HepG2 (cell line): ENCODE data around the gene TBL3. TPM values are rescaled to one million over a fixed set of nuclear protein-coding genes. Genes with fewer than 3 reads are reported as not detected.

Experiments used
- CC2D1A ChIP-seq: sonication (generic); formaldehyde crosslinking; IDR thresholded peaks from 2 replicates; pipeline ENCODE4 v1.8.1; 2023; ENCODE audit warnings: mild to moderate bottlenecking, missing genetic modification reagents
- EEA1 ChIP-seq: sonication (generic); formaldehyde crosslinking; IDR thresholded peaks from 2 replicates; pipeline ENCODE4 v1.5.1; 2020; ENCODE audit warnings: mild to moderate bottlenecking, missing genetic modification reagents, borderline replicate concordance
- ETV5 ChIP-seq: IDR thresholded peaks from 2 replicates; pipeline ENCODE4 v1.6.1; 2018; ENCODE audit warnings: missing biosample characterization, missing genetic modification reagents, inconsistent platforms, borderline replicate concordance
- GATAD1 ChIP-seq: IDR thresholded peaks from 2 replicates; pipeline ENCODE4 v1.6.1; 2016; ENCODE audit warnings: missing genetic modification reagents, missing compliant biosample characterization
- HDAC6 ChIP-seq: fragments of 200-600 bp; sonication (generic); IDR thresholded peaks from 2 replicates; pipeline ENCODE4 v1.7.0; 2017; ENCODE audit warnings: mild to moderate bottlenecking, antibody characterized with exemption, low read length, low read depth
- HES4 ChIP-seq: sonication (generic); formaldehyde crosslinking; IDR thresholded peaks from 2 replicates; pipeline ENCODE4 v1.9.0; 2021; ENCODE audit warnings: mild to moderate bottlenecking, missing genetic modification reagents, borderline replicate concordance
- ISX ChIP-seq: sonication (generic); formaldehyde crosslinking; conservative IDR thresholded peaks from 2 replicates; pipeline ENCODE4 v1.5.0; 2020; ENCODE audit warnings: missing genetic modification reagents
- KLF12 ChIP-seq: sonication (generic); formaldehyde crosslinking; IDR thresholded peaks from 2 replicates; pipeline ENCODE4 v1.4.0; 2020; ENCODE audit warnings: missing genetic modification reagents, borderline replicate concordance
- MTF1 ChIP-seq: sonication (generic); formaldehyde crosslinking; IDR thresholded peaks from 2 replicates; pipeline ENCODE4 v1.5.0; 2020; ENCODE audit warnings: missing genetic modification reagents
- NR2F6 ChIP-seq, 2 experiments: IDR thresholded peaks; 2 replicates each; pipeline ENCODE4 v1.6.1; 2016; ENCODE audit warnings: antibody characterized with exemption in 1 of 2, mild to moderate bottlenecking in 1 of 2
- POLR2AphosphoS5 ChIP-seq: IDR thresholded peaks from 2 replicates; pipeline ENCODE4 v1.6.1; 2012; ENCODE audit warnings: low read depth, low read length
- TCF7L2 ChIP-seq: IDR thresholded peaks from 2 replicates; pipeline ENCODE4 v1.6.1; 2011; ENCODE audit warnings: mild to moderate bottlenecking, low read depth, low read length, moderate library complexity
- WIZ ChIP-seq: sonication (generic); formaldehyde crosslinking; IDR thresholded peaks from 2 replicates; pipeline ENCODE4 v1.5.1; 2020; ENCODE audit warnings: mild to moderate bottlenecking, missing genetic modification reagents
- ZNF224 ChIP-seq: sonication (generic); formaldehyde crosslinking; IDR thresholded peaks from 2 replicates; pipeline ENCODE4 v1.5.0; 2020; ENCODE audit warnings: mild to moderate bottlenecking, missing genetic modification reagents
- ZNF547 ChIP-seq: sonication (generic); formaldehyde crosslinking; IDR thresholded peaks from 2 replicates; pipeline ENCODE4 v1.5.1; 2020; ENCODE audit warnings: mild to moderate bottlenecking, missing genetic modification reagents
- ZNF75D ChIP-seq: sonication (generic); formaldehyde crosslinking; IDR thresholded peaks from 2 replicates; pipeline ENCODE4 v1.8.1; 2023; ENCODE audit warnings: missing genetic modification reagents, mild to moderate bottlenecking, borderline replicate concordance
- polyA plus RNA-seq, 8 experiments: library from polyadenylated mRNA; depleted of rRNA in 3 of 8; stranded (reverse) in 7 of 8; unstranded in 1 of 8; fragments of >200 nt; fragmentation: Illumina TruSeq in 4 of 8; extraction: Trizol in 4 of 8; gene quantifications; 2 replicates each; pipeline versions ENCODE4 v1.2.1 to v1.2.3, GENCODE V29; 2011 to 2016; ENCODE audit warnings: low read depth in 4 of 8, missing spikeins in 1 of 8, mixed read lengths in 1 of 8; ENCODE audit not compliant: insufficient read depth in 1 of 8
- total RNA-seq, 5 experiments: library from RNA; depleted of rRNA; stranded (reverse); fragments of >200 nt; fragmentation: Illumina TruSeq; extraction: Trizol; gene quantifications; 2 replicates each; pipeline ENCODE4 v1.2.3, GENCODE V29; 2016; ENCODE audit warnings: low read depth in 1 of 5
- TF ChIP-seq, protein P1 (sequence below): sonication (generic); formaldehyde crosslinking; IDR thresholded peaks from 2 replicates; pipeline ENCODE4 v1.4.0; 2020; ENCODE audit warnings: missing genetic modification reagents
- TF ChIP-seq, protein P2 (sequence below): sonication (generic); formaldehyde crosslinking; IDR thresholded peaks from 2 replicates; pipeline ENCODE4 v1.8.1; 2023; ENCODE audit warnings: mild to moderate bottlenecking, moderate library complexity, missing genetic modification reagents
- TF ChIP-seq, protein P3 (sequence below): sonication (generic); formaldehyde crosslinking; IDR thresholded peaks from 2 replicates; pipeline ENCODE4 v1.8.1; 2022; ENCODE audit warnings: mild to moderate bottlenecking, missing genetic modification reagents
- TF ChIP-seq, protein P4 (sequence below): sonication (generic); formaldehyde crosslinking; conservative IDR thresholded peaks from 2 replicates; pipeline ENCODE4 v1.8.0; 2022; ENCODE audit warnings: low read depth, missing genetic modification reagents

The TBL3 gene
- total and polyA plus RNA-seq, 2 of the 13 experiments (the other 11 are each of a cell fraction or from before 2014, with no cell fraction given), result 16.8 to 38.0 TPM

DNA sequence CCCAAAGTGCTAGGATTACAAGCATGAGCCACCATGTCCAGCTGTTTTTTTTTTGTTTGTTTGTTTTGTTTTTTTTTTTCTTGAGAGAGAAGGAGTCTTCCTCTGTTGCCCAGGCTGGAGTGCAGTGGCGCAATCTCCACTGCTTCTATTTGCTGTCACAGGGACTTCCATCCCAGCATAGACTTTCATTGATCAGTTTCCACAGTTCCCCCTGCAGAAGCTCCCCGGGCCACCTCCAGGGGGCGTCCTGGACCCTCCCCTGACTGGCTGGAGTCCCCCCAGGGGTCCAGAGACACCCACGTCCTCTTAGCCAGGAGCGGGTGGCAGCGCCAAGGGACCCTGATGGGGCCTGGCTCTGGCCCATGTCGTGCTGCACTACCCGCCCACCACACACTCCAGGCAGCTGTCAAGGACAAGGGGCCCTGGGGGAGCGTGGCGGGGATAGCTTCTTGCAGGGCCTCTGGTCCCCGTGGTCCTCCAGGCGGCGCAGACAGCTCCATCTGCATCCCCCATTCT is 44.6 kb downstream of the TBL3 start (continued):
- TF ChIP-seq, protein P1, sequence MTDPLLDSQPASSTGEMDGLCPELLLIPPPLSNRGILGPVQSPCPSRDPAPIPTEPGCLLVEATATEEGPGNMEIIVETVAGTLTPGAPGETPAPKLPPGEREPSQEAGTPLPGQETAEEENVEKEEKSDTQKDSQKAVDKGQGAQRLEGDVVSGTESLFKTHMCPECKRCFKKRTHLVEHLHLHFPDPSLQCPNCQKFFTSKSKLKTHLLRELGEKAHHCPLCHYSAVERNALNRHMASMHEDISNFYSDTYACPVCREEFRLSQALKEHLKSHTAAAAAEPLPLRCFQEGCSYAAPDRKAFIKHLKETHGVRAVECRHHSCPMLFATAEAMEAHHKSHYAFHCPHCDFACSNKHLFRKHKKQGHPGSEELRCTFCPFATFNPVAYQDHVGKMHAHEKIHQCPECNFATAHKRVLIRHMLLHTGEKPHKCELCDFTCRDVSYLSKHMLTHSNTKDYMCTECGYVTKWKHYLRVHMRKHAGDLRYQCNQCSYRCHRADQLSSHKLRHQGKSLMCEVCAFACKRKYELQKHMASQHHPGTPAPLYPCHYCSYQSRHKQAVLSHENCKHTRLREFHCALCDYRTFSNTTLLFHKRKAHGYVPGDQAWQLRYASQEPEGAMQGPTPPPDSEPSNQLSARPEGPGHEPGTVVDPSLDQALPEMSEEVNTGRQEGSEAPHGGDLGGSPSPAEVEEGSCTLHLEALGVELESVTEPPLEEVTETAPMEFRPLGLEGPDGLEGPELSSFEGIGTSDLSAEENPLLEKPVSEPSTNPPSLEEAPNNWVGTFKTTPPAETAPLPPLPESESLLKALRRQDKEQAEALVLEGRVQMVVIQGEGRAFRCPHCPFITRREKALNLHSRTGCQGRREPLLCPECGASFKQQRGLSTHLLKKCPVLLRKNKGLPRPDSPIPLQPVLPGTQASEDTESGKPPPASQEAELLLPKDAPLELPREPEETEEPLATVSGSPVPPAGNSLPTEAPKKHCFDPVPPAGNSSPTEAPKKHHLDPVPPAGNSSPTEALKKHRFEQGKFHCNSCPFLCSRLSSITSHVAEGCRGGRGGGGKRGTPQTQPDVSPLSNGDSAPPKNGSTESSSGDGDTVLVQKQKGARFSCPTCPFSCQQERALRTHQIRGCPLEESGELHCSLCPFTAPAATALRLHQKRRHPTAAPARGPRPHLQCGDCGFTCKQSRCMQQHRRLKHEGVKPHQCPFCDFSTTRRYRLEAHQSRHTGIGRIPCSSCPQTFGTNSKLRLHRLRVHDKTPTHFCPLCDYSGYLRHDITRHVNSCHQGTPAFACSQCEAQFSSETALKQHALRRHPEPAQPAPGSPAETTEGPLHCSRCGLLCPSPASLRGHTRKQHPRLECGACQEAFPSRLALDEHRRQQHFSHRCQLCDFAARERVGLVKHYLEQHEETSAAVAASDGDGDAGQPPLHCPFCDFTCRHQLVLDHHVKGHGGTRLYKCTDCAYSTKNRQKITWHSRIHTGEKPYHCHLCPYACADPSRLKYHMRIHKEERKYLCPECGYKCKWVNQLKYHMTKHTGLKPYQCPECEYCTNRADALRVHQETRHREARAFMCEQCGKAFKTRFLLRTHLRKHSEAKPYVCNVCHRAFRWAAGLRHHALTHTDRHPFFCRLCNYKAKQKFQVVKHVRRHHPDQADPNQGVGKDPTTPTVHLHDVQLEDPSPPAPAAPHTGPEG (CRISPR knock-in tag), result no peak
- TF ChIP-seq CC2D1A (CRISPR knock-in tag) (no peak), HDAC6 (no peak), ZNF224 (CRISPR knock-in tag) (no peak), POLR2AphosphoS5 (no peak), MTF1 (CRISPR knock-in tag) (no peak), ETV5 (no peak), GATAD1 (CRISPR knock-in tag) (0 out of 2 replicates have a peak, but pooled peaks have one; percentile 35), ZNF547 (CRISPR knock-in tag) (no peak), ZNF75D (CRISPR knock-in tag) (no peak), HES4 (no peak), KLF12 (CRISPR knock-in tag) (no peak), NR2F6 (IDR thresholded peaks at IDR 0.05) (no peak), NR2F6 (CRISPR knock-in tag; IDR thresholded peaks at IDR 0.05) (no peak), WIZ (CRISPR knock-in tag) (no peak), TCF7L2 (no peak), ISX (no peak), EEA1 (no peak)
- TF ChIP-seq, protein P2, sequence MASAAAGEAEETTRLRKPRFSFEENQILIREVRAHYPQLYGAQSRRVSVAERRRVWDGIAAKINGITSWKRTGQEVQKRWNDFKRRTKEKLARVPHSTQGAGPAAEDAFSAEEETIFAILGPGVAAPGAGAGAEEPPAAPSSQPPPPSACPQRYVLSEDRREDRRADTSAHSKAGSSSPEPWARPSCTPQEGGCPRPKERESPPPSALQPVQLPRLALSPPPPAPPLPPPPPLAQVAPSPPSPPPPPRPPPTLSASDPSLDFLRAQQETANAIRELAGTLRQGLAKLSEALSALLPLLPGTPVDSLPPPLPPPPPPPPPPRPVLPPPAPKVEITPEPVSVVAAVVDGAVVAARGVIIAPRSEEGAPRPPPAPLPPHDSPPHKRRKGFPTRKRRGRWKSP, result no peak
- TF ChIP-seq, protein P3, sequence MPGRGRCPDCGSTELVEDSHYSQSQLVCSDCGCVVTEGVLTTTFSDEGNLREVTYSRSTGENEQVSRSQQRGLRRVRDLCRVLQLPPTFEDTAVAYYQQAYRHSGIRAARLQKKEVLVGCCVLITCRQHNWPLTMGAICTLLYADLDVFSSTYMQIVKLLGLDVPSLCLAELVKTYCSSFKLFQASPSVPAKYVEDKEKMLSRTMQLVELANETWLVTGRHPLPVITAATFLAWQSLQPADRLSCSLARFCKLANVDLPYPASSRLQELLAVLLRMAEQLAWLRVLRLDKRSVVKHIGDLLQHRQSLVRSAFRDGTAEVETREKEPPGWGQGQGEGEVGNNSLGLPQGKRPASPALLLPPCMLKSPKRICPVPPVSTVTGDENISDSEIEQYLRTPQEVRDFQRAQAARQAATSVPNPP, result no peak
- TF ChIP-seq, protein P4, sequence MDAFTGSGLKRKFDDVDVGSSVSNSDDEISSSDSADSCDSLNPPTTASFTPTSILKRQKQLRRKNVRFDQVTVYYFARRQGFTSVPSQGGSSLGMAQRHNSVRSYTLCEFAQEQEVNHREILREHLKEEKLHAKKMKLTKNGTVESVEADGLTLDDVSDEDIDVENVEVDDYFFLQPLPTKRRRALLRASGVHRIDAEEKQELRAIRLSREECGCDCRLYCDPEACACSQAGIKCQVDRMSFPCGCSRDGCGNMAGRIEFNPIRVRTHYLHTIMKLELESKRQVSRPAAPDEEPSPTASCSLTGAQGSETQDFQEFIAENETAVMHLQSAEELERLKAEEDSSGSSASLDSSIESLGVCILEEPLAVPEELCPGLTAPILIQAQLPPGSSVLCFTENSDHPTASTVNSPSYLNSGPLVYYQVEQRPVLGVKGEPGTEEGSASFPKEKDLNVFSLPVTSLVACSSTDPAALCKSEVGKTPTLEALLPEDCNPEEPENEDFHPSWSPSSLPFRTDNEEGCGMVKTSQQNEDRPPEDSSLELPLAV, result no peak
